GM23338 (cell line): Measurements from ENCODE around the gene PCDHB6.
"Not testable (repeated sequence)": the region's sequence is repeated elsewhere in the genome, so short reads cannot be mapped to it uniquely, and the experiment has no call there.

Experiments used
- CREB1 ChIP-seq: fragments of 250-450 bp; sonication (Bioruptor Pico); IDR thresholded peaks from 2 replicates; pipeline ENCODE4 v1.5.0; 2020; ENCODE audit warnings: low read depth, mild to moderate bottlenecking, moderate library complexity
- EZH2 ChIP-seq: fragments of 200-600 bp; sonication (generic); IDR thresholded peaks from one replicate; pipeline ENCODE4 v1.8.0; 2017; ENCODE audit warnings: antibody characterized with exemption, mild to moderate bottlenecking, low read depth; ENCODE audit not compliant: unreplicated experiment
- EZH2phosphoT487 ChIP-seq: fragments of 200-600 bp; sonication (generic); IDR thresholded peaks from one replicate; pipeline ENCODE4 v1.8.1; 2018; ENCODE audit warnings: antibody characterized with exemption; ENCODE audit not compliant: unreplicated experiment
- JUNB ChIP-seq: IDR thresholded peaks from one replicate; pipeline ENCODE4 v1.6.1; 2016; ENCODE audit warnings: antibody characterized with exemption; ENCODE audit not compliant: unreplicated experiment
- NANOG ChIP-seq: IDR thresholded peaks from 2 replicates; pipeline ENCODE4 v1.6.1; 2016; ENCODE audit warnings: antibody characterized with exemption, borderline replicate concordance
- POLR2AphosphoS5 ChIP-seq: IDR thresholded peaks from 2 replicates; pipeline ENCODE4 v1.6.1; 2016; ENCODE audit warnings: antibody characterized with exemption, low read depth
- ZNF114 ChIP-seq: fragments of 250-450 bp; sonication (Bioruptor Pico); IDR thresholded peaks from 2 replicates; pipeline ENCODE4 v1.5.0; 2020; ENCODE audit warnings: mild to moderate bottlenecking, moderate library complexity
- ZNF331 ChIP-seq: fragments of 250-450 bp; sonication (Bioruptor Pico); IDR thresholded peaks from 2 replicates; pipeline ENCODE4 v1.5.0; 2020; ENCODE audit warnings: low read depth, mild to moderate bottlenecking, moderate library complexity
- TF ChIP-seq, protein P1 (sequence below), 2 experiments: fragments of 200-600 bp in 1 of 2; sonication (generic) in 1 of 2; conservative IDR thresholded peaks; 2 replicates each; pipeline versions ENCODE4 v1.5.1 to v1.6.1; 2016 to 2017; ENCODE audit warnings: antibody characterized with exemption in 2 of 2, low read depth in 2 of 2, mild to moderate bottlenecking in 2 of 2, moderate library complexity in 1 of 2
- TF ChIP-seq, protein P2 (sequence below): IDR thresholded peaks from 2 replicates; pipeline ENCODE4 v1.6.1; 2016; ENCODE audit warnings: antibody characterized with exemption
- TF ChIP-seq, protein P3 (sequence below): IDR thresholded peaks from one replicate; pipeline ENCODE4 v1.6.1; 2018; ENCODE audit warnings: antibody characterized with exemption; ENCODE audit not compliant: unreplicated experiment
- TF ChIP-seq, protein P4 (sequence below): fragments of 250-450 bp; sonication (Bioruptor Pico); IDR thresholded peaks from 2 replicates; pipeline ENCODE4 v1.5.0; 2020; ENCODE audit warnings: mild to moderate bottlenecking, moderate library complexity

DNA sequence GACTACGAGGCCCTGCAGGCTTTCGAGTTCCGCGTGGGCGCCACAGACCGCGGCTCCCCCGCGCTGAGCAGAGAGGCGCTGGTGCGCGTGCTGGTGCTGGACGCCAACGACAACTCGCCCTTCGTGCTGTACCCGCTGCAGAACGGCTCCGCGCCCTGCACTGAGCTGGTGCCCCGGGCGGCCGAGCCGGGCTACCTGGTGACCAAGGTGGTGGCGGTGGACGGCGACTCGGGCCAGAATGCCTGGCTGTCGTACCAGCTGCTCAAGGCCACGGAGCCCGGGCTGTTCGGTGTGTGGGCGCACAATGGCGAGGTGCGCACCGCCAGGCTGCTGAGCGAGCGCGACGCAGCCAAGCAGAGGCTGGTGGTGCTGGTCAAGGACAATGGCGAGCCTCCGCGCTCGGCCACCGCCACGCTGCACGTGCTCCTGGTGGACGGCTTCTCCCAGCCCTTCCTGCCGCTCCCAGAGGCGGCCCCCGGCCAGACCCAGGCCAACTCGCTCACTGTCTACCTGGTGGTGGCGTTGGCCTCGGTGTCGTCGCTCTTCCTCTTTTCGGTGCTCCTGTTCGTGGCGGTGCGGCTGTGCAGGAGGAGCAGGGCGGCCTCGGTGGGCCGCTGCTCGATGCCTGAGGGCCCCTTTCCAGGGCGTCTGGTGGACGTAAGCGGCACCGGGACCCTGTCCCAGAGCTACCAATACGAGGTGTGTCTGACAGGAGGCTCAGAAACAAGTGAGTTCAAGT, 34.4 kb downstream of the PCDHB6 start:
- TF ChIP-seq, protein P1, sequence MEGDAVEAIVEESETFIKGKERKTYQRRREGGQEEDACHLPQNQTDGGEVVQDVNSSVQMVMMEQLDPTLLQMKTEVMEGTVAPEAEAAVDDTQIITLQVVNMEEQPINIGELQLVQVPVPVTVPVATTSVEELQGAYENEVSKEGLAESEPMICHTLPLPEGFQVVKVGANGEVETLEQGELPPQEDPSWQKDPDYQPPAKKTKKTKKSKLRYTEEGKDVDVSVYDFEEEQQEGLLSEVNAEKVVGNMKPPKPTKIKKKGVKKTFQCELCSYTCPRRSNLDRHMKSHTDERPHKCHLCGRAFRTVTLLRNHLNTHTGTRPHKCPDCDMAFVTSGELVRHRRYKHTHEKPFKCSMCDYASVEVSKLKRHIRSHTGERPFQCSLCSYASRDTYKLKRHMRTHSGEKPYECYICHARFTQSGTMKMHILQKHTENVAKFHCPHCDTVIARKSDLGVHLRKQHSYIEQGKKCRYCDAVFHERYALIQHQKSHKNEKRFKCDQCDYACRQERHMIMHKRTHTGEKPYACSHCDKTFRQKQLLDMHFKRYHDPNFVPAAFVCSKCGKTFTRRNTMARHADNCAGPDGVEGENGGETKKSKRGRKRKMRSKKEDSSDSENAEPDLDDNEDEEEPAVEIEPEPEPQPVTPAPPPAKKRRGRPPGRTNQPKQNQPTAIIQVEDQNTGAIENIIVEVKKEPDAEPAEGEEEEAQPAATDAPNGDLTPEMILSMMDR (conservative IDR thresholded peaks at IDR 0.05; ENCODE audit: low read depth in 2 of 2), result not testable (repeated sequence)
- TF ChIP-seq NANOG; ZNF331 (CRISPR knock-in tag); EZH2phosphoT487; EZH2; POLR2AphosphoS5; JUNB; ZNF114; CREB1 (CRISPR knock-in tag): not testable (repeated sequence)
- TF ChIP-seq, protein P2, sequence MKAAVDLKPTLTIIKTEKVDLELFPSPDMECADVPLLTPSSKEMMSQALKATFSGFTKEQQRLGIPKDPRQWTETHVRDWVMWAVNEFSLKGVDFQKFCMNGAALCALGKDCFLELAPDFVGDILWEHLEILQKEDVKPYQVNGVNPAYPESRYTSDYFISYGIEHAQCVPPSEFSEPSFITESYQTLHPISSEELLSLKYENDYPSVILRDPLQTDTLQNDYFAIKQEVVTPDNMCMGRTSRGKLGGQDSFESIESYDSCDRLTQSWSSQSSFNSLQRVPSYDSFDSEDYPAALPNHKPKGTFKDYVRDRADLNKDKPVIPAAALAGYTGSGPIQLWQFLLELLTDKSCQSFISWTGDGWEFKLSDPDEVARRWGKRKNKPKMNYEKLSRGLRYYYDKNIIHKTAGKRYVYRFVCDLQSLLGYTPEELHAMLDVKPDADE, result not testable (repeated sequence)
- TF ChIP-seq, protein P3, sequence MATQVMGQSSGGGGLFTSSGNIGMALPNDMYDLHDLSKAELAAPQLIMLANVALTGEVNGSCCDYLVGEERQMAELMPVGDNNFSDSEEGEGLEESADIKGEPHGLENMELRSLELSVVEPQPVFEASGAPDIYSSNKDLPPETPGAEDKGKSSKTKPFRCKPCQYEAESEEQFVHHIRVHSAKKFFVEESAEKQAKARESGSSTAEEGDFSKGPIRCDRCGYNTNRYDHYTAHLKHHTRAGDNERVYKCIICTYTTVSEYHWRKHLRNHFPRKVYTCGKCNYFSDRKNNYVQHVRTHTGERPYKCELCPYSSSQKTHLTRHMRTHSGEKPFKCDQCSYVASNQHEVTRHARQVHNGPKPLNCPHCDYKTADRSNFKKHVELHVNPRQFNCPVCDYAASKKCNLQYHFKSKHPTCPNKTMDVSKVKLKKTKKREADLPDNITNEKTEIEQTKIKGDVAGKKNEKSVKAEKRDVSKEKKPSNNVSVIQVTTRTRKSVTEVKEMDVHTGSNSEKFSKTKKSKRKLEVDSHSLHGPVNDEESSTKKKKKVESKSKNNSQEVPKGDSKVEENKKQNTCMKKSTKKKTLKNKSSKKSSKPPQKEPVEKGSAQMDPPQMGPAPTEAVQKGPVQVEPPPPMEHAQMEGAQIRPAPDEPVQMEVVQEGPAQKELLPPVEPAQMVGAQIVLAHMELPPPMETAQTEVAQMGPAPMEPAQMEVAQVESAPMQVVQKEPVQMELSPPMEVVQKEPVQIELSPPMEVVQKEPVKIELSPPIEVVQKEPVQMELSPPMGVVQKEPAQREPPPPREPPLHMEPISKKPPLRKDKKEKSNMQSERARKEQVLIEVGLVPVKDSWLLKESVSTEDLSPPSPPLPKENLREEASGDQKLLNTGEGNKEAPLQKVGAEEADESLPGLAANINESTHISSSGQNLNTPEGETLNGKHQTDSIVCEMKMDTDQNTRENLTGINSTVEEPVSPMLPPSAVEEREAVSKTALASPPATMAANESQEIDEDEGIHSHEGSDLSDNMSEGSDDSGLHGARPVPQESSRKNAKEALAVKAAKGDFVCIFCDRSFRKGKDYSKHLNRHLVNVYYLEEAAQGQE, result not testable (repeated sequence)
- TF ChIP-seq, protein P4, sequence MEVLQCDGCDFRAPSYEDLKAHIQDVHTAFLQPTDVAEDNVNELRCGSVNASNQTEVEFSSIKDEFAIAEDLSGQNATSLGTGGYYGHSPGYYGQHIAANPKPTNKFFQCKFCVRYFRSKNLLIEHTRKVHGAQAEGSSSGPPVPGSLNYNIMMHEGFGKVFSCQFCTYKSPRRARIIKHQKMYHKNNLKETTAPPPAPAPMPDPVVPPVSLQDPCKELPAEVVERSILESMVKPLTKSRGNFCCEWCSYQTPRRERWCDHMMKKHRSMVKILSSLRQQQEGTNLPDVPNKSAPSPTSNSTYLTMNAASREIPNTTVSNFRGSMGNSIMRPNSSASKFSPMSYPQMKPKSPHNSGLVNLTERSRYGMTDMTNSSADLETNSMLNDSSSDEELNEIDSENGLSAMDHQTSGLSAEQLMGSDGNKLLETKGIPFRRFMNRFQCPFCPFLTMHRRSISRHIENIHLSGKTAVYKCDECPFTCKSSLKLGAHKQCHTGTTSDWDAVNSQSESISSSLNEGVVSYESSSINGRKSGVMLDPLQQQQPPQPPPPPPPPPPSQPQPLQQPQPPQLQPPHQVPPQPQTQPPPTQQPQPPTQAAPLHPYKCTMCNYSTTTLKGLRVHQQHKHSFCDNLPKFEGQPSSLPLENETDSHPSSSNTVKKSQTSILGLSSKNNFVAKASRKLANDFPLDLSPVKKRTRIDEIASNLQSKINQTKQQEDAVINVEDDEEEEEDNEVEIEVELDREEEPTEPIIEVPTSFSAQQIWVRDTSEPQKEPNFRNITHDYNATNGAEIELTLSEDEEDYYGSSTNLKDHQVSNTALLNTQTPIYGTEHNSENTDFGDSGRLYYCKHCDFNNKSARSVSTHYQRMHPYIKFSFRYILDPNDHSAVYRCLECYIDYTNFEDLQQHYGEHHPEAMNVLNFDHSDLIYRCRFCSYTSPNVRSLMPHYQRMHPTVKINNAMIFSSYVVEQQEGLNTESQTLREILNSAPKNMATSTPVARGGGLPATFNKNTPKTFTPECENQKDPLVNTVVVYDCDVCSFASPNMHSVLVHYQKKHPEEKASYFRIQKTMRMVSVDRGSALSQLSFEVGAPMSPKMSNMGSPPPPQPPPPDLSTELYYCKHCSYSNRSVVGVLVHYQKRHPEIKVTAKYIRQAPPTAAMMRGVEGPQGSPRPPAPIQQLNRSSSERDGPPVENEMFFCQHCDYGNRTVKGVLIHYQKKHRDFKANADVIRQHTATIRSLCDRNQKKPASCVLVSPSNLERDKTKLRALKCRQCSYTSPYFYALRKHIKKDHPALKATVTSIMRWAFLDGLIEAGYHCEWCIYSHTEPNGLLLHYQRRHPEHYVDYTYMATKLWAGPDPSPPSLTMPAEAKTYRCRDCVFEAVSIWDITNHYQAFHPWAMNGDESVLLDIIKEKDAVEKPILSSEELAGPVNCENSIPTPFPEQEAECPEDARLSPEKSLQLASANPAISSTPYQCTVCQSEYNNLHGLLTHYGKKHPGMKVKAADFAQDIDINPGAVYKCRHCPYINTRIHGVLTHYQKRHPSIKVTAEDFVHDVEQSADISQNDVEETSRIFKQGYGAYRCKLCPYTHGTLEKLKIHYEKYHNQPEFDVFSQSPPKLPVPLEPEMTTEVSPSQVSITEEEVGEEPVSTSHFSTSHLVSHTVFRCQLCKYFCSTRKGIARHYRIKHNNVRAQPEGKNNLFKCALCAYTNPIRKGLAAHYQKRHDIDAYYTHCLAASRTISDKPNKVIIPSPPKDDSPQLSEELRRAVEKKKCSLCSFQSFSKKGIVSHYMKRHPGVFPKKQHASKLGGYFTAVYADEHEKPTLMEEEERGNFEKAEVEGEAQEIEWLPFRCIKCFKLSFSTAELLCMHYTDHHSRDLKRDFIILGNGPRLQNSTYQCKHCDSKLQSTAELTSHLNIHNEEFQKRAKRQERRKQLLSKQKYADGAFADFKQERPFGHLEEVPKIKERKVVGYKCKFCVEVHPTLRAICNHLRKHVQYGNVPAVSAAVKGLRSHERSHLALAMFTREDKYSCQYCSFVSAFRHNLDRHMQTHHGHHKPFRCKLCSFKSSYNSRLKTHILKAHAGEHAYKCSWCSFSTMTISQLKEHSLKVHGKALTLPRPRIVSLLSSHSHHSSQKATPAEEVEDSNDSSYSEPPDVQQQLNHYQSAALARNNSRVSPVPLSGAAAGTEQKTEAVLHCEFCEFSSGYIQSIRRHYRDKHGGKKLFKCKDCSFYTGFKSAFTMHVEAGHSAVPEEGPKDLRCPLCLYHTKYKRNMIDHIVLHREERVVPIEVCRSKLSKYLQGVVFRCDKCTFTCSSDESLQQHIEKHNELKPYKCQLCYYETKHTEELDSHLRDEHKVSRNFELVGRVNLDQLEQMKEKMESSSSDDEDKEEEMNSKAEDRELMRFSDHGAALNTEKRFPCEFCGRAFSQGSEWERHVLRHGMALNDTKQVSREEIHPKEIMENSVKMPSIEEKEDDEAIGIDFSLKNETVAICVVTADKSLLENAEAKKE, result not testable (repeated sequence)
